ENCODE data around the gene ANKRD11.

GRCh38 chr16:89413811-89414585 is 76.4 kb downstream of the ANKRD11 start:
- TF ChIP-seq POLR2A (IDR thresholded peaks at IDR 0.05) (no peak), CTCF (IDR thresholded peaks at IDR 0.05) (no peak), EP300 (IDR thresholded peaks at IDR 0.05) (no peak), POLR2AphosphoS5 (IDR thresholded peaks at IDR 0.05) (no peak)
